ENCODE measurements around the gene WSCD2.

Gene WSCD2

DNA sequence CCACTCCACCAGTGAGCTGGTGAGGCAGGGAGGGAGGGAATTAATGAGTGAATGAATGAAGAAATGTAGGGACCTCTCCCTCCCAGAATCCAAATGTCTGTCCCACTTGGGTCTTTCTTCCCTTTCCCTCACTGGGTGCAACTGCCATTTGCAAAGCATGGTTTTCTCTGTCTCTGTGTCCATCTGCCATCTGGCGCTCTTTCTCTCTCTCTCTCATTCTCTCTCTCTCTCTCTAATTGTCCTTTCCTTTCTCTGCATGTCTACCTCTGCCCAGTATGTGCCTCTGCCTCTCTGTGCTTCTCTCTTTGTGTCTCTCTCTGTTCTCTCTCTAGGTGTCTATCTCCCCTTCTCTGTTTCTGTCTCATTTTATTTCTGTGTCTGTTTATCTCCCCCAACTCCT, 107.3 kb downstream of the WSCD2 start:
- no peaks in the 10 kb centered on the region for H3K9me2 ChIP-seq (replicated peaks; ENCODE audit: low read depth, low read length)
- H3K27me3 ChIP-seq (ENCODE audit: insufficient read depth, low read length, poor library complexity, severe bottlenecking), result peaks cover 4% of the 10 kb centered on the region
- no peaks in the 10 kb centered on the region for H3K4me1 ChIP-seq (ENCODE audit: insufficient read depth, low read length, poor library complexity, severe bottlenecking)
- no peaks in the 10 kb centered on the region for H3K79me2 ChIP-seq (ENCODE audit: insufficient read depth, low read length)
- H3K36me3 ChIP-seq (ENCODE audit: insufficient read depth, low read length), result no peaks in the 10 kb centered on the region
- no peaks in the 10 kb centered on the region for H3K9me3 ChIP-seq (ENCODE audit: insufficient read depth, low read depth, low read length)
- no peaks in the 10 kb centered on the region for H4K20me1 ChIP-seq (ENCODE audit: insufficient read depth, low read length, poor library complexity, severe bottlenecking)
- no peak for TF ChIP-seq EZH2phosphoT487 (IDR thresholded peaks at IDR 0.05; ENCODE audit: borderline replicate concordance)
- TF ChIP-seq, protein P1, sequence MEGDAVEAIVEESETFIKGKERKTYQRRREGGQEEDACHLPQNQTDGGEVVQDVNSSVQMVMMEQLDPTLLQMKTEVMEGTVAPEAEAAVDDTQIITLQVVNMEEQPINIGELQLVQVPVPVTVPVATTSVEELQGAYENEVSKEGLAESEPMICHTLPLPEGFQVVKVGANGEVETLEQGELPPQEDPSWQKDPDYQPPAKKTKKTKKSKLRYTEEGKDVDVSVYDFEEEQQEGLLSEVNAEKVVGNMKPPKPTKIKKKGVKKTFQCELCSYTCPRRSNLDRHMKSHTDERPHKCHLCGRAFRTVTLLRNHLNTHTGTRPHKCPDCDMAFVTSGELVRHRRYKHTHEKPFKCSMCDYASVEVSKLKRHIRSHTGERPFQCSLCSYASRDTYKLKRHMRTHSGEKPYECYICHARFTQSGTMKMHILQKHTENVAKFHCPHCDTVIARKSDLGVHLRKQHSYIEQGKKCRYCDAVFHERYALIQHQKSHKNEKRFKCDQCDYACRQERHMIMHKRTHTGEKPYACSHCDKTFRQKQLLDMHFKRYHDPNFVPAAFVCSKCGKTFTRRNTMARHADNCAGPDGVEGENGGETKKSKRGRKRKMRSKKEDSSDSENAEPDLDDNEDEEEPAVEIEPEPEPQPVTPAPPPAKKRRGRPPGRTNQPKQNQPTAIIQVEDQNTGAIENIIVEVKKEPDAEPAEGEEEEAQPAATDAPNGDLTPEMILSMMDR (conservative IDR thresholded peaks at IDR 0.05; ENCODE audit: low read length), result no peak
- no peak overlapping the region for H3K4me2 ChIP-seq (ENCODE audit: low read depth, low read length, poor library complexity, severe bottlenecking)
- no peak overlapping the region for H3K9ac ChIP-seq (ENCODE audit: low read depth, low read length, poor library complexity, severe bottlenecking)
- H3K4me3 ChIP-seq (ENCODE audit: low read length, poor library complexity, severe bottlenecking), result no peak overlapping the region
- H3F3A ChIP-seq (ENCODE audit: low read depth), result no peaks in the 10 kb centered on the region
- H2AFZ ChIP-seq (ENCODE audit: low read length), result no peak overlapping the region

GRCh38 chr12:108237272-108237671, 108.2 kb downstream of the WSCD2 start:
- Histone ChIP-seq H3K9ac (ENCODE audit: low read depth, low read length, poor library complexity, severe bottlenecking) (no peak overlapping the region), H4K20me1 (ENCODE audit: insufficient read depth, low read length, poor library complexity, severe bottlenecking) (no peaks in the 10 kb centered on the region), H3K9me2 (replicated peaks; ENCODE audit: low read depth, low read length) (no peaks in the 10 kb centered on the region), H3K4me3 (ENCODE audit: low read length, poor library complexity, severe bottlenecking) (no peak overlapping the region), H3K4me2 (ENCODE audit: low read depth, low read length, poor library complexity, severe bottlenecking) (no peak overlapping the region), H3K27me3 (ENCODE audit: insufficient read depth, low read length, poor library complexity, severe bottlenecking) (peaks cover 4% of the 10 kb centered on the region), H3K79me2 (ENCODE audit: insufficient read depth, low read length) (no peaks in the 10 kb centered on the region), H2AFZ (ENCODE audit: low read length) (no peak overlapping the region), H3K4me1 (ENCODE audit: insufficient read depth, low read length, poor library complexity, severe bottlenecking) (no peaks in the 10 kb centered on the region), H3K36me3 (ENCODE audit: insufficient read depth, low read length) (no peaks in the 10 kb centered on the region), H3K9me3 (ENCODE audit: insufficient read depth, low read depth, low read length) (no peaks in the 10 kb centered on the region), H3F3A (ENCODE audit: low read depth) (no peaks in the 10 kb centered on the region)
- TF ChIP-seq, protein P1 (conservative IDR thresholded peaks at IDR 0.05; ENCODE audit: low read length), result peak; percentile 57
- TF ChIP-seq EZH2phosphoT487 (IDR thresholded peaks at IDR 0.05; ENCODE audit: borderline replicate concordance), result no peak

DNA sequence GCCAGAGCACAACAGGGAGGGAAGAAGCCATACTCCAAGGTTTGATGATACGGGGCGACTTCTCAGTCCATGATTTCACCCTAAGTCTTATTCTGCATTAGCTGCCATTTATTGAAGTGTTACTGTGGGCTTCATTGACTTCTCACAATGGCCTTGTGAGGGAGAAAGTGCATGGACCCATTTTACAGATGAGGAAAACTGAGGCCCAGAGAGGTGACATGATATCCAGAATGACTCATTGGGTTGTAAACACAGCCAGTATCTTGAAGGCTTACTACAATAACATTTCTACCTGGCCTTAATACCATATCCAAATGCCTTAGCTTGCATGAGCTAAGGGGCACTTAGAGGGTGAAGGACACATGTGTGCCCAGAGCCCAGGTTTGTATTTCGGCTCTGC, 109.4 kb downstream of the WSCD2 start:
- Histone ChIP-seq H3K27me3 (ENCODE audit: insufficient read depth, low read length, poor library complexity, severe bottlenecking) (peaks cover 4% of the 10 kb centered on the region), H3K4me2 (ENCODE audit: low read depth, low read length, poor library complexity, severe bottlenecking) (no peak overlapping the region), H3K9me2 (replicated peaks; ENCODE audit: low read depth, low read length) (no peaks in the 10 kb centered on the region), H3K79me2 (ENCODE audit: insufficient read depth, low read length) (no peaks in the 10 kb centered on the region), H4K20me1 (ENCODE audit: insufficient read depth, low read length, poor library complexity, severe bottlenecking) (no peaks in the 10 kb centered on the region), H2AFZ (ENCODE audit: low read length) (no peak overlapping the region), H3K4me1 (ENCODE audit: insufficient read depth, low read length, poor library complexity, severe bottlenecking) (no peaks in the 10 kb centered on the region), H3K9me3 (ENCODE audit: insufficient read depth, low read depth, low read length) (no peaks in the 10 kb centered on the region), H3K9ac (ENCODE audit: low read depth, low read length, poor library complexity, severe bottlenecking) (no peak overlapping the region), H3K4me3 (ENCODE audit: low read length, poor library complexity, severe bottlenecking) (no peak overlapping the region), H3F3A (ENCODE audit: low read depth) (no peaks in the 10 kb centered on the region), H3K36me3 (ENCODE audit: insufficient read depth, low read length) (no peaks in the 10 kb centered on the region)
- TF ChIP-seq, protein P1 (conservative IDR thresholded peaks at IDR 0.05; ENCODE audit: low read length), result no peak
- TF ChIP-seq EZH2phosphoT487 (IDR thresholded peaks at IDR 0.05; ENCODE audit: borderline replicate concordance), result no peak

All from Loucy (cell line).